Glutamatergic neuron (in vitro differentiated cells): ENCODE results near the gene LPIN1. TPM values are rescaled to one million over a fixed set of nuclear protein-coding genes. Genes with fewer than 3 reads are reported as not detected.

Experiments
- DNase-seq: peaks from one replicate; pipeline ENCODE4 v3.0.0; 2022
- H3K27ac Mint-ChIP-seq: one replicate; pipeline ENCODE4 v1.8.0; 2020; ENCODE audit warnings: mild to moderate bottlenecking, mixed read lengths, inconsistent platforms; ENCODE audit not compliant: unreplicated experiment
- H3K27me3 Mint-ChIP-seq: one replicate; pipeline ENCODE4 v1.8.0; 2020; ENCODE audit warnings: mild to moderate bottlenecking, moderate library complexity, mixed read lengths, inconsistent platforms; ENCODE audit not compliant: unreplicated experiment
- H3K36me3 Mint-ChIP-seq: one replicate; pipeline ENCODE4 v1.8.0; 2020; ENCODE audit warnings: mild to moderate bottlenecking, mixed read lengths, inconsistent platforms; ENCODE audit not compliant: unreplicated experiment
- H3K4me1 Mint-ChIP-seq: one replicate; pipeline ENCODE4 v1.8.0; 2020; ENCODE audit warnings: mild to moderate bottlenecking, low read depth, mixed read lengths, inconsistent platforms; ENCODE audit not compliant: unreplicated experiment
- H3K4me3 Mint-ChIP-seq: one replicate; pipeline ENCODE4 v1.8.0; 2020; ENCODE audit warnings: mild to moderate bottlenecking, mixed read lengths, inconsistent platforms; ENCODE audit not compliant: unreplicated experiment
- H3K9me3 Mint-ChIP-seq: one replicate; pipeline ENCODE4 v1.8.0; 2020; ENCODE audit warnings: mild to moderate bottlenecking, moderate library complexity, mixed read lengths, inconsistent platforms; ENCODE audit not compliant: unreplicated experiment
- CTCF ChIP-seq: fragments of 200-600 bp; sonication (generic); IDR thresholded peaks from one replicate; pipeline ENCODE4 v1.5.0; 2021; ENCODE audit not compliant: partially characterized antibody, unreplicated experiment
- total RNA-seq: library from RNA; stranded (reverse); fragmentation: NEBNext Ultra II Directional; extraction: Animal tissue kit (Norgen Biotek cat#: 25700); gene quantifications from one replicate; pipeline ENCODE4 v1.2.1, GENCODE V29; 2021; ENCODE audit not compliant: unreplicated experiment

Gene LPIN1
- total RNA-seq, 1 donor from 2014 or later: 142 TPM

GRCh38 chr2:11748018-11748860 lies 1.8 kb downstream of the LPIN1 start:
- no peak for DNase-seq
- H3K4me1 Mint-ChIP-seq: peaks cover 52% of the 10 kb centered on the region
- peak overlapping the region; percentile 96 for H3K4me3 Mint-ChIP-seq
- no peak for TF ChIP-seq CTCF
- H3K27ac Mint-ChIP-seq: peak overlapping the region; percentile 93
- peaks cover 18% of the 10 kb centered on the region for H3K27me3 Mint-ChIP-seq
- H3K36me3 Mint-ChIP-seq: no peaks in the 10 kb centered on the region
- peaks cover 7% of the 10 kb centered on the region for H3K9me3 Mint-ChIP-seq

GRCh38 chr2:11748861-11749645 lies 2.6 kb downstream of the LPIN1 start:
- H3K9me3 Mint-ChIP-seq: peaks cover 7% of the 10 kb centered on the region
- TF ChIP-seq CTCF: no peak
- H3K36me3 Mint-ChIP-seq: no peaks in the 10 kb centered on the region
- H3K4me3 Mint-ChIP-seq: peak overlapping the region; percentile 96
- no peak for DNase-seq
- H3K27me3 Mint-ChIP-seq: peaks cover 16% of the 10 kb centered on the region
- peak overlapping the region; percentile 93 for H3K27ac Mint-ChIP-seq
- peaks cover 50% of the 10 kb centered on the region for H3K4me1 Mint-ChIP-seq

- no peaks in the 10 kb centered on the region for H3K36me3 Mint-ChIP-seq
- H3K27ac Mint-ChIP-seq: peak overlapping the region; percentile 77
- H3K4me1 Mint-ChIP-seq: peaks cover 46% of the 10 kb centered on the region
- H3K4me3 Mint-ChIP-seq: peak overlapping the region; percentile 96
- peaks cover 12% of the 10 kb centered on the region for H3K27me3 Mint-ChIP-seq
- H3K9me3 Mint-ChIP-seq: peaks cover 7% of the 10 kb centered on the region
- DNase-seq: peak; percentile 40
- TF ChIP-seq CTCF: no peak
These were observed 3.4 kb downstream of the LPIN1 start for GRCh38 chr2:11749646-11750349.

- Mint-ChIP-seq H3K9me3 (peaks cover 3% of the 10 kb centered on the region), H3K4me3 (peak overlapping the region; percentile 96), H3K27me3 (peaks cover 14% of the 10 kb centered on the region), H3K36me3 (no peaks in the 10 kb centered on the region), H3K4me1 (peaks cover 46% of the 10 kb centered on the region), H3K27ac (peak overlapping the region; percentile 77)
- TF ChIP-seq CTCF: no peak
- DNase-seq: no peak
These were observed 4.0 kb downstream of the LPIN1 start for GRCh38 chr2:11750422-11750821.
